HG03565 (cell line): ENCODE results near the gene IL2RG.

Experiments used
- ATAC-seq: cut with Tn5 transposase; IDR thresholded peaks from one replicate; pipeline ENCODE4 v1.9.1; 2021; ENCODE audit warnings: mild to moderate bottlenecking, moderate library complexity; ENCODE audit not compliant: unreplicated experiment

Gene IL2RG

DNA sequence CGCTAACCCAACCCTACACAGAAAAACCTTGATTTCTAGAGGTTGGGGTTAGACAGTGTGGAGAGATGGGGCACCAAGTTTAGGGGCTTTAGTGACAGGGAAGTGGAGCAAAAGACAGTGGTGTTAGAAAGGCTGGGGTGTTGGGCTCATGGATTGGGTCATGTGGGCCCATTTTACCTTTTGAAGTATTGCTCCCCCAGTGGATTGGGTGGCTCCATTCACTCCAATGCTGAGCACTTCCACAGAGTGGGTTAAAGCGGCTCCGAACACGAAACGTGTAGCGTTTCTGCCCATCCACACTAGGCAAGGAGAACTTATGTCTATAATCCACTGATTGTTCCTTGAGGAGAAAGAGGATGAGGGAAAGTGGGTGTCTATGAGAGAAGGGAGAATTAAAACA lies 2.3 kb downstream of the IL2RG start:
- ATAC-seq, result no peak

DNA sequence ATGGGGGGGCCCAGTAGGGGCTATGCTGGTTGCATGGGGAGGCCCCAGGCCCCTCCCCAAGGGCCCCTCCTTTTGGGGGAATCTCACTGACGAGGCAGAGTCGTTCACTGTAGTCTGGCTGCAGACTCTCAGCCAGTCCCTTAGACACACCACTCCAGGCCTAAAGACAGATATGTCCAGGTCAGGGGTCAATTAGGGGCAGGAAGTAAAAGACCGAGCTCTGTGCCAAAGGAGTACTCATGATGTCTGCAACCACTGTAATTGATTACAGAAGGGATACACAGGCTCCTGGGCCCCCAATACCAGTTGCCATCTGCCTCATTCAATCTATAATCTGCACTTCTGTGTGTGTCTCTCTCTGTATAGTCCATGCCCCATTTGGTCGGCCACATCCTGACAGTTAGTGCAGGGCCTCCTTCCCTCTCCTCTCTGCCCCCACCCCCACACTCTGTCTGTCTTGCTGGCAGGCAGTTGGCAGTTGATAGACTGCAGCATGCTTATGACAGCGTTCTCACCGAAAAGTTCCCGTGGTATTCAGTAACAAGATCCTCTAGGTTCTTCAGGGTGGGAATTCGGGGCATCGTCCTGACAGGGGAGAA lies 3.5 kb downstream of the IL2RG start:
- no peak for ATAC-seq

DNA sequence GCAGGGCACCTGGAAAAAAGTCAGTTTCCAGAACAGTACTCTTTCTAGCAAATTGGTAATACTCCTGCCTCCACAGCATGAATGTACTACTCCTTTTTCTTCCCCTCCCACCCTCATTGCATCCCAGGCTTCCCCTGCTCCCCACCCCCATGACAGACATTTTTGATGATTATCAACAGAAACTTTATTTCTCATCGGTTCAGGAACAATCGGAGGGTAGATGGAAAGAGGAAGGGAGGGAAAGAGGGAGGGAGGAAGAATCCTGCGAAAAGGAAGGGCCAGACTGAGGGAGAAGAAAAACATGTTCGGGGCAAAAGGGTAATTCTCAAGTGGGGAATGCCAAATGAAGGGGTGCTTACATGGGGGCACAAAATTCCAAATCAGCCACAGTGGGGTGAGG lies 4.1 kb downstream of the IL2RG start:
- ATAC-seq, result no peak

GRCh38 chrX:71106427-71106826 lies 5.0 kb downstream of the IL2RG start, which contains the start of gene CXorf65:
Gene CXorf65 (minus strand): TSS chrX:71106740. CDS start chrX:71106556, 184 bp downstream.
- no peak for ATAC-seq

DNA sequence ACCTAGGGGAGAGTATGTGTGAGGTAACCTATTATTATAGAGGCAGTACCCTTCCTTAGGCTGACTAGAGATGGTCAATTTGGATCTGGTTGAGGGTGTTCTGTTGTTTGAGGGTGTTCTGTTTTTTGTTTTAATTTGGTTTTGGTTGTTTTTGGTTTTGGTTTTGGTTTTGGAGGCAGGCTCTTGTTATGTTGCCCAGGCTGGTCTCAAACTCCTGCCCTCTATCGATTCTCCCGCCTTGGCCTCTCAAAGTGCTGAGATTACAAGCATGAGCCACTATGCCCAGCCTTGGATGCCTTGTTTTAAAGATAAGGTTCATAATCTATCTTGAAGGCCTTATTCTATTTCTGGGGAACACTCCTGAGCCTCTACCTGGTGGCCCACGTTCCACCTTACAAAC lies 5.7 kb downstream of the IL2RG start:
- ATAC-seq, result no peak

GRCh38 chrX:71103110-71103983 lies 8.0 kb downstream of the IL2RG start:
- no peak for ATAC-seq

- no peak for ATAC-seq
These were observed 9.1 kb downstream of the IL2RG start for GRCh38 chrX:71102292-71102691.

- ATAC-seq, result no peak
These were observed 10.5 kb downstream of the IL2RG start for GRCh38 chrX:71100581-71101505.

DNA sequence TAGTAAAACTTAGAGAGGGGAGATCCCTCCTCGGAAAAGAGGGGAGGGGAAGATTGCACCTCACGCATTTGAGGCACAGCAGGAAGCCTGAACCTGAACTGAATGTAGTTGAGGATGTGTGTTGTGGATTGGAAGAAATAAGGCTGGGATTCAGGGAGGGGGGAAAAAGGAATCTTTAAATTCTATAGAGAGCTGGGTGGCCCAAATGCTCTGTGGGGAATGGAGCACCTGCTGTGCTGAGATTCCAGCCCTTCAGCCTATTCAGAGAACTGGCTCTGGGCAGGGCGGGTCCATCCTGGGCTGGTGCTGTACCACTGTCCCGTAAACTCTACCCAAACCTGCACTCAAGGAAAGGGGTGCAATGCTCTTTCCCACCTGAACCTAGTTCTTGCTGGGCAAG lies 11.6 kb downstream of the IL2RG start:
- no peak for ATAC-seq

GRCh38 chrX:71098951-71099506 lies 12.3 kb downstream of the IL2RG start:
- ATAC-seq, result no peak

GRCh38 chrX:71098302-71098701 lies 13.1 kb downstream of the IL2RG start:
- no peak for ATAC-seq

DNA sequence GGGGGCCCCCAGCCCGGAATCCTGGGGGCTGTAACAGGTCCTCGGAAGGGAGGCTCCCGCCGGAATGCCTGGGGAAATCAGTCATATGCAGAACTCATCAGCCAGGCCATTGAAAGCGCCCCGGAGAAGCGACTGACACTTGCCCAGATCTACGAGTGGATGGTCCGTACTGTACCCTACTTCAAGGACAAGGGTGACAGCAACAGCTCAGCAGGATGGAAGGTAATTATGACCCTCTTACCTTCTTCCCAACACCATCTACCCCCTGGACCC lies 14.7 kb downstream of the IL2RG start:
- ATAC-seq, result no peak

DNA sequence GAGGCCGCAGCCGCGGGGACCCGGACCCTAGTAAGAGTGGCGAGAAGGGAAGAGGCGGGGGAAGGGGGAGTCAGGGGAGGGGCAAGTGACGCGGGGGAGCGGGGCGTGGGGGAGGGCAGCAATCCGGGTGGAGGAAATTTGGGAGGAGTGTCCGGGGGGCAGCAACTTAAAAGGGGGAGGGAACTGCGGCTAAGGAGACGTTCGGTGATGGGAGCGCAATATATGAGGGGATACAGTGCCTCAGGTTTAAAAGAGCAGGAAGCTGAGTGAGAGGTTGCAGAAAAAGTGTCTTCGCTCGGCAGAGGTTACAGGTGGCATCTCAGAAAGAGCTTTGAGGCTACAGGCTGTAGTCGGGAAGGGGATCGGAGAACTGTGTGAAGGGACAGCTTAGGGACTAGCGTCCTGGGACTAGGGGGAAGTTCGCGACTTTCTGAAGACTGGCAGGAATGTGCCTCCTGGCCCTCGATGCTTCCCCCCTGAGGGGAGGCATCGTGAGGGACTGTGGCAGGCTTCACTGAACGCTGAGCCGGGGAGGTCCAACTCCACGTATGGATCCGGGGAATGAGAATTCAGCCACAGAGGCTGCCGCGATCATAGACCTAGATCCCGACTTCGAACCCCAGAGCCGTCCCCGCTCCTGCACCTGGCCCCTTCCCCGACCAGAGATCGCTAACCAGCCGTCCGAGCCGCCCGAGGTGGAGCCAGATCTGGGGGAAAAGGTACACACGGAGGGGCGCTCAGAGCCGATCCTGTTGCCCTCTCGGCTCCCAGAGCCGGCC lies 15.2 kb downstream of the IL2RG start:
- ATAC-seq, result no peak

DNA sequence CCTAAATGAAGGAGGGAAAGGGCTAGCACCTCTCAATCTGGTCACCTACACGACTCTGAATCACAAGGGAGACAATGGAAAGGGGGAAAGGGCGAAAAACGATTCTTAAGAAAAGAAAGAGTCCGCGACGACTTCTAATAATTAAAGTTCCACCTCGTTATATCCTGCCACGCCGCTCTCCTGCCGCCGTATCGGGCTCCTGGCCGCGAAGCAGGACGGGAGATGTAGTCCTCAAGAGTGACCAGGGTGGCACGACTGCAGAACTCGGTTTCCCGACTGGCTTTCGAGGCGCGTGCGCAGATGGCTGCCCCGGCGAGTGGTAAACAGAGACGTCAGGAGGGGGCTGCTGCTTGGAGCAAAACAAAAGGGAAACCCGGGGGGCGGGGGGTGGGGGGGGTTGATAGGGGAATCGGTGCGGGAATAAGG lies 15.8 kb downstream of the IL2RG start, which contains the start of gene FOXO4:
Gene FOXO4 (plus strand): TSS at position 297 of the 426 bp plus-strand sequence. CDS start 678 bp downstream, outside the sequence.
- peak; percentile 95 for ATAC-seq

DNA sequence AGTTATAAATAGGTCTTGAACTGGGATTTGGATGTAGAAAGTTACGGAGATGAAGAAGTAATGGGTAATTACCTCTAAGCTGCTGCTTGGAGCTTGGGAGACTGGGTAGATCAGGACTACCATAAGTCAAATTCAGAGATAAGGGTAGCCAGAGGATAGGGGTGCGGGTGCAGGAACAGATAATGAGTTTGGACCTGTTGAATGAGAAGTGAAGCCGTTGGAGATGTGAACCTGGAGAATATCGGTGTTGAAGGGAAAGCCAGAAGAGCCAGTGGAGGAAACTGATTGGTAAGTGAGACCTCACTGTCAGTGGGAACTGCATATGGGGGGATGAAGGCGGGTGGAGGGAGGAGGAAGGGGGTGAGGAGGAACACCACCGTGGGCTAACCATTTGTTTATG lies 16.3 kb downstream of the IL2RG start:
- ATAC-seq, result no peak

DNA sequence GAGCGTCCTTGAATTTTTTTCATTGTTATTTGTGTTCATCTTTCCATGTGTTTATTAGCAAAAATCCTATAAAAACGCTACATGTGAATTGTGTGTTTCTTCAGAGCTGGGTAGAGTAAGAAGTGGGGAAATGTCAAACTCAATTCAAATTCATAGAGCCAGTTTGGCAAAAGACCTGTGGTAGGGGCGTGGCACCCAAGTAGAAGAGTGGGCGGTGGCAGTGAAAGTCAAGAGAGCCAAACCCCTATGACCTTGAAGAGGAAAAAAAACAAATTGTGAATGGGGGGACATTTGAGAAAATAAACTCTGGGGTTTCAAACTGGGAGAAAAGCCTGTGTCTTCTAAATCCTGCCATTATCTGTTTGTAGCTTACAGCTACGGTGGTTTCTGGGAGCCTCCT lies 20.1 kb downstream of the IL2RG start:
- ATAC-seq, result no peak

GRCh38 chrX:71085900-71086299 lies 25.5 kb downstream of the IL2RG start:
- no peak for ATAC-seq

- ATAC-seq, result no peak
These were observed 28.6 kb downstream of the IL2RG start for GRCh38 chrX:71082822-71083221.

DNA sequence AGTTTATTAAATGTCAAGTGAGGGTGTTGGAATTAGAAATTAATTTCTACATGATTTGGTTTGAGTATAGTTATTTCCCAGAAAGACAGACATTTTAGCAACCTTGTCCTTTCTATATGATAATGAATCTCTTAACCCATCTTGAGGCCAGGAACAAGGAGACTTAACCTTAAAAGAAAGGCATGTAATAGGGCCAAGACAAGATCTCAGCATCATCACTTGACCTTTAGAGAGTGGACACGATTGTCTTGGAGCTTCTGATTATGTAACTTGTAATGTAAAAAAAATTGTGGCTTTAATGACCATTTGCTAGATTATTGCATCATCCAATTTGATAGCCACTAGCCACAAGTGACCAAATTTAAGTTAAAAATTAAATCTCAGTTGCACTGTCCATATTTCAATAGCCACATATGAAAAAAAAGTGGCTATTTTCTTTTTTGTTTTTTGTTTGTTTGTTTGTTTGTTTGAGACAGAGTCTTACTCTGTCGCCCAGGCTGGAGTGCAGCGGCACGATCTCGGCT lies 29.2 kb downstream of the IL2RG start:
- no peak for ATAC-seq
